HEK293 (cell line): ENCODE results near the gene GALK1.

Experiments
- CTCF ChIA-PET: fragments of 350-600 bp; formaldehyde crosslinking; extraction: SDS; loops from one replicate; lab custom pipeline; 2021; ENCODE audit warnings: antibody characterized with exemption; lab: Yijun Ruan, JAX
- POLR2A ChIA-PET: fragments of 300-600 bp; formaldehyde crosslinking; extraction: SDS; loops from one replicate; lab custom pipeline; 2020; ENCODE audit warnings: antibody characterized with exemption, inconsistent platforms; lab: Yijun Ruan, JAX
- H3K27ac ChIP-seq: fragments of 200-500 bp; sonication (Bioruptor generic); 2 replicates; pipeline ENCODE4 v1.5.1; 2014; ENCODE audit warnings: low read depth, low read length, control low read depth, inconsistent platforms; ENCODE audit errors: extremely low read depth
- H3K36me3 ChIP-seq, 2 experiments: fragments of 200-500 bp in 1 of 2; sonication (Bioruptor generic) in 1 of 2; 1 replicate in 1 of 2; 2 replicates in 1 of 2; pipeline ENCODE4 v1.5.1; 2014 to 2017; ENCODE audit warnings: inconsistent platforms in 2 of 2, low read length in 2 of 2; ENCODE audit not compliant: control insufficient read depth in 2 of 2, insufficient read depth in 1 of 2
- H3K4me1 ChIP-seq: fragments of 200-500 bp; sonication (Bioruptor generic); 2 replicates; pipeline ENCODE4 v1.5.1; 2014; ENCODE audit warnings: mild to moderate bottlenecking, low read length, inconsistent platforms; ENCODE audit not compliant: control insufficient read depth, insufficient read depth
- H3K4me3 ChIP-seq: 2 replicates; pipeline ENCODE4 v1.5.1; 2011; ENCODE audit warnings: low read depth, mild to moderate bottlenecking, control low read depth, low read length, moderate library complexity
- H3K9me3 ChIP-seq: fragments of 200-500 bp; sonication (Bioruptor generic); 2 replicates; pipeline ENCODE4 v1.5.1; 2014; ENCODE audit warnings: low read depth, low read length, inconsistent platforms; ENCODE audit not compliant: control insufficient read depth, insufficient read depth
- BCL6B ChIP-seq: fragments of 450-650 bp; formaldehyde crosslinking; IDR thresholded peaks from 2 replicates; pipeline ENCODE4 v1.5.1; 2017; ENCODE audit warnings: missing biosample characterization, missing genetic modification characterization
- GLIS1 ChIP-seq: fragments of 450-650 bp; formaldehyde crosslinking; IDR thresholded peaks from 2 replicates; pipeline ENCODE4 v1.5.1; 2016; ENCODE audit warnings: missing biosample characterization, missing genetic modification characterization
- GLIS2 ChIP-seq: fragments of 450-650 bp; formaldehyde crosslinking; IDR thresholded peaks from 2 replicates; pipeline ENCODE4 v1.5.1; 2016; ENCODE audit warnings: missing biosample characterization, missing genetic modification characterization
- IKZF3 ChIP-seq: fragments of 450-650 bp; IDR thresholded peaks from 2 replicates; pipeline ENCODE4 v1.5.0; 2018; ENCODE audit warnings: missing biosample characterization, mild to moderate bottlenecking, missing genetic modification characterization, moderate library complexity
- PRDM1 ChIP-seq: fragments of 450-650 bp; formaldehyde crosslinking; IDR thresholded peaks from 2 replicates; pipeline ENCODE4; 2016; ENCODE audit warnings: missing biosample characterization, missing genetic modification characterization
- SETDB1 ChIP-seq: IDR thresholded peaks from one replicate; pipeline ENCODE4 v1.6.1; 2017; ENCODE audit warnings: mild to moderate bottlenecking, low read length, moderate library complexity, mixed read lengths; ENCODE audit not compliant: insufficient read length
- SP3 ChIP-seq: fragments of 450-650 bp; formaldehyde crosslinking; IDR thresholded peaks from 2 replicates; pipeline ENCODE4 v1.5.1; 2016; ENCODE audit warnings: missing biosample characterization, missing genetic modification characterization
- ZBTB17 ChIP-seq: fragments of 450-650 bp; formaldehyde crosslinking; IDR thresholded peaks from 2 replicates; pipeline ENCODE4 v1.5.1; 2016; ENCODE audit warnings: missing biosample characterization, missing genetic modification characterization
- ZBTB26 ChIP-seq: fragments of 450-650 bp; formaldehyde crosslinking; optimal IDR thresholded peaks from 2 replicates; pipeline ENCODE3; 2016; ENCODE audit warnings: missing biosample characterization, mild to moderate bottlenecking, missing genetic modification characterization
- ZBTB7A ChIP-seq: fragments of 450-650 bp; formaldehyde crosslinking; IDR thresholded peaks from 2 replicates; pipeline ENCODE4 v1.5.1; 2016; ENCODE audit warnings: low read depth, missing biosample characterization, missing genetic modification characterization
- ZEB2 ChIP-seq: fragments of 450-650 bp; formaldehyde crosslinking; IDR thresholded peaks from 2 replicates; pipeline ENCODE4 v1.5.1; 2016; ENCODE audit warnings: missing biosample characterization, missing genetic modification characterization
- ZFHX2 ChIP-seq: fragments of 450-650 bp; formaldehyde crosslinking; conservative IDR thresholded peaks from 2 replicates; pipeline ENCODE4 v1.5.1; 2016; ENCODE audit warnings: missing biosample characterization, missing genetic modification characterization
- ZIC2 ChIP-seq: fragments of 450-650 bp; formaldehyde crosslinking; IDR thresholded peaks from 2 replicates; pipeline ENCODE4 v1.5.1; 2016; ENCODE audit warnings: missing biosample characterization, missing genetic modification characterization
- ZNF146 ChIP-seq: fragments of 450-650 bp; formaldehyde crosslinking; IDR thresholded peaks from 2 replicates; pipeline ENCODE4 v1.5.1; 2016; ENCODE audit warnings: missing biosample characterization, missing genetic modification characterization
- ZNF18 ChIP-seq: fragments of 450-650 bp; formaldehyde crosslinking; IDR thresholded peaks from 2 replicates; pipeline ENCODE4 v1.5.1; 2016; ENCODE audit warnings: missing biosample characterization, missing genetic modification characterization
- ZNF2 ChIP-seq: fragments of 450-650 bp; formaldehyde crosslinking; IDR thresholded peaks from 2 replicates; pipeline ENCODE4 v1.5.1; 2016; ENCODE audit warnings: missing biosample characterization, missing genetic modification characterization
- ZNF24 ChIP-seq: fragments of 450-650 bp; formaldehyde crosslinking; IDR thresholded peaks from 2 replicates; pipeline ENCODE4 v1.5.1; 2016; ENCODE audit warnings: missing biosample characterization, missing genetic modification characterization
- ZNF266 ChIP-seq: fragments of 450-650 bp; formaldehyde crosslinking; IDR thresholded peaks from 2 replicates; pipeline ENCODE4 v1.5.1; 2016; ENCODE audit warnings: missing biosample characterization, missing genetic modification characterization, low read depth
- ZNF335 ChIP-seq: fragments of 450-650 bp; formaldehyde crosslinking; conservative IDR thresholded peaks from 2 replicates; pipeline ENCODE4 v1.5.1; 2016; ENCODE audit warnings: missing biosample characterization, missing genetic modification characterization
- ZNF366 ChIP-seq: fragments of 450-650 bp; formaldehyde crosslinking; conservative IDR thresholded peaks from 2 replicates; pipeline ENCODE4 v1.5.1; 2016; ENCODE audit warnings: missing biosample characterization, missing genetic modification characterization
- ZNF521 ChIP-seq: fragments of 450-650 bp; formaldehyde crosslinking; IDR thresholded peaks from 2 replicates; pipeline ENCODE4 v1.5.1; 2017; ENCODE audit warnings: missing biosample characterization, mild to moderate bottlenecking, missing genetic modification characterization
- ZNF610 ChIP-seq: fragments of 450-650 bp; formaldehyde crosslinking; IDR thresholded peaks from 2 replicates; pipeline ENCODE4 v1.5.1; 2016; ENCODE audit warnings: missing biosample characterization, missing genetic modification characterization, borderline replicate concordance
- ZNF624 ChIP-seq: fragments of 450-650 bp; formaldehyde crosslinking; IDR thresholded peaks from 2 replicates; pipeline ENCODE4 v1.5.1; 2017; ENCODE audit warnings: missing biosample characterization, missing genetic modification characterization
- ZNF76 ChIP-seq: fragments of 450-650 bp; formaldehyde crosslinking; IDR thresholded peaks from 2 replicates; pipeline ENCODE4; 2016; ENCODE audit warnings: low read depth, missing biosample characterization, missing genetic modification characterization, borderline replicate concordance
- ZXDB ChIP-seq: fragments of 450-650 bp; formaldehyde crosslinking; IDR thresholded peaks from 2 replicates; pipeline ENCODE4 v1.5.1; 2016; ENCODE audit warnings: missing biosample characterization, missing genetic modification characterization
- TF ChIP-seq, protein P1 (sequence below): sonication (generic); formaldehyde crosslinking; IDR thresholded peaks from 2 replicates; pipeline ENCODE4 v1.8.1; 2022; ENCODE audit warnings: mild to moderate bottlenecking, moderate library complexity, missing genetic modification reagents
- TF ChIP-seq, protein P2 (sequence below): fragments of 450-650 bp; formaldehyde crosslinking; IDR thresholded peaks from 2 replicates; pipeline ENCODE4 v1.5.1; 2016; ENCODE audit warnings: missing biosample characterization, missing genetic modification characterization
- TF ChIP-seq, protein P3 (sequence below): fragments of 450-650 bp; formaldehyde crosslinking; IDR thresholded peaks from 2 replicates; pipeline ENCODE4 v1.5.1; 2016; ENCODE audit warnings: missing biosample characterization, missing genetic modification characterization

Gene GALK1

GRCh38 chr17:75784473-75785015 is 19.6 kb upstream of the GALK1 start, which contains the start of gene UNK:
UNK (plus strand) TSS chr17:75784806; CDS start chr17:75784881, 75 bp downstream.
- Histone ChIP-seq H3K4me3 (peak within 1 kb of the TSS; percentile 79), H3K9me3 (no peaks in the 10 kb centered on the region), H3K27ac (peak within 1 kb of the TSS; percentile 98), H3K36me3 (peaks cover 0 to 5% of the 10 kb centered on the region in 2 experiments; a peak in 2 of 3 replicates), H3K4me1 (peaks cover 12% of the 10 kb centered on the region; the same call in 1 of the 2 replicates)
- ChIA-PET CTCF (interaction anchor here (0.5 to 2.5 kb wide), 10 partner anchors 9 to 431 kb away, joined by 3 to 14 read pairs (median 4); partner anchors contain the start of gene WBP2), POLR2A (interaction anchor here (0.5 to 4.5 kb wide), 16 partner anchors 9 to 576 kb away, joined by 3 to 38 read pairs (median 5); partner anchors contain the start of genes GALK1 and WBP2)
- TF ChIP-seq BCL6B (tag by site-specific recombination) = no peak
- 0 out of 2 replicates have a peak, but pooled peaks have one; percentile 3 for TF ChIP-seq ZFHX2 (tag by site-specific recombination)
- TF ChIP-seq SETDB1 = no peak
- peak; percentile 98 for TF ChIP-seq ZBTB26 (tag by site-specific recombination)
- peak; percentile 100 for TF ChIP-seq GLIS1
- no peak for TF ChIP-seq ZNF146 (tag by site-specific recombination)
- TF ChIP-seq ZNF76 (tag by site-specific recombination) = peak; percentile 98
- TF ChIP-seq ZNF521 (tag by site-specific recombination) = no peak
- peak; percentile 95 for TF ChIP-seq IKZF3 (tag by site-specific recombination)
- peak; percentile 64; the same call in 1 of the 2 replicates for TF ChIP-seq ZNF366 (tag by site-specific recombination)
- 0 out of 2 replicates have a peak, but pooled peaks have one; percentile 42 for TF ChIP-seq ZNF18 (tag by site-specific recombination)
- TF ChIP-seq PRDM1 (tag by site-specific recombination) = peak; percentile 97
- TF ChIP-seq, protein P1, sequence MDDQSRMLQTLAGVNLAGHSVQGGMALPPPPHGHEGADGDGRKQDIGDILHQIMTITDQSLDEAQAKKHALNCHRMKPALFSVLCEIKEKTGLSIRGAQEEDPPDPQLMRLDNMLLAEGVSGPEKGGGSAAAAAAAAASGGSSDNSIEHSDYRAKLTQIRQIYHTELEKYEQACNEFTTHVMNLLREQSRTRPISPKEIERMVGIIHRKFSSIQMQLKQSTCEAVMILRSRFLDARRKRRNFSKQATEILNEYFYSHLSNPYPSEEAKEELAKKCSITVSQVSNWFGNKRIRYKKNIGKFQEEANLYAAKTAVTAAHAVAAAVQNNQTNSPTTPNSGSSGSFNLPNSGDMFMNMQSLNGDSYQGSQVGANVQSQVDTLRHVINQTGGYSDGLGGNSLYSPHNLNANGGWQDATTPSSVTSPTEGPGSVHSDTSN (CRISPR knock-in tag) = peak; percentile 83
- peak; percentile 97 for TF ChIP-seq GLIS2
- no peak for TF ChIP-seq ZNF2 (tag by site-specific recombination)
- TF ChIP-seq ZNF610 (tag by site-specific recombination) = peak; percentile 71; the same call in 1 of the 2 replicates
- TF ChIP-seq ZNF624 (tag by site-specific recombination) = no peak
- 0 out of 2 replicates have a peak, but pooled peaks have one; percentile 95 for TF ChIP-seq ZEB2 (tag by site-specific recombination)
- TF ChIP-seq ZBTB17 = peak; percentile 58
- peak; percentile 16; the same call in 1 of the 2 replicates for TF ChIP-seq ZNF24 (tag by site-specific recombination)
- TF ChIP-seq ZBTB7A (tag by site-specific recombination) = peak; percentile 71; the same call in 1 of the 2 replicates
- TF ChIP-seq SP3 (tag by site-specific recombination) = peak; percentile 89
- no peak for TF ChIP-seq ZNF266 (tag by site-specific recombination)
- TF ChIP-seq ZIC2 = peak; percentile 78
- peak; percentile 97 for TF ChIP-seq ZNF335 (tag by site-specific recombination)
- TF ChIP-seq ZXDB (tag by site-specific recombination) = peak; percentile 59
- TF ChIP-seq, protein P2, sequence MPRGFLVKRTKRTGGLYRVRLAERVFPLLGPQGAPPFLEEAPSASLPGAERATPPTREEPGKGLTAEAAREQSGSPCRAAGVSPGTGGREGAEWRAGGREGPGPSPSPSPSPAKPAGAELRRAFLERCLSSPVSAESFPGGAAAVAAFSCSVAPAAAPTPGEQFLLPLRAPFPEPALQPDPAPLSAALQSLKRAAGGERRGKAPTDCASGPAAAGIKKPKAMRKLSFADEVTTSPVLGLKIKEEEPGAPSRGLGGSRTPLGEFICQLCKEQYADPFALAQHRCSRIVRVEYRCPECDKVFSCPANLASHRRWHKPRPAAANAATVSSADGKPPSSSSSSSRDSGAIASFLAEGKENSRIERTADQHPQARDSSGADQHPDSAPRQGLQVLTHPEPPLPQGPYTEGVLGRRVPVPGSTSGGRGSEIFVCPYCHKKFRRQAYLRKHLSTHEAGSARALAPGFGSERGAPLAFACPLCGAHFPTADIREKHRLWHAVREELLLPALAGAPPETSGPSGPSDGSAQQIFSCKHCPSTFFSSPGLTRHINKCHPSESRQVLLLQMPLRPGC = 0 out of 2 replicates have a peak, but pooled peaks have one; percentile 0
- TF ChIP-seq, protein P3, sequence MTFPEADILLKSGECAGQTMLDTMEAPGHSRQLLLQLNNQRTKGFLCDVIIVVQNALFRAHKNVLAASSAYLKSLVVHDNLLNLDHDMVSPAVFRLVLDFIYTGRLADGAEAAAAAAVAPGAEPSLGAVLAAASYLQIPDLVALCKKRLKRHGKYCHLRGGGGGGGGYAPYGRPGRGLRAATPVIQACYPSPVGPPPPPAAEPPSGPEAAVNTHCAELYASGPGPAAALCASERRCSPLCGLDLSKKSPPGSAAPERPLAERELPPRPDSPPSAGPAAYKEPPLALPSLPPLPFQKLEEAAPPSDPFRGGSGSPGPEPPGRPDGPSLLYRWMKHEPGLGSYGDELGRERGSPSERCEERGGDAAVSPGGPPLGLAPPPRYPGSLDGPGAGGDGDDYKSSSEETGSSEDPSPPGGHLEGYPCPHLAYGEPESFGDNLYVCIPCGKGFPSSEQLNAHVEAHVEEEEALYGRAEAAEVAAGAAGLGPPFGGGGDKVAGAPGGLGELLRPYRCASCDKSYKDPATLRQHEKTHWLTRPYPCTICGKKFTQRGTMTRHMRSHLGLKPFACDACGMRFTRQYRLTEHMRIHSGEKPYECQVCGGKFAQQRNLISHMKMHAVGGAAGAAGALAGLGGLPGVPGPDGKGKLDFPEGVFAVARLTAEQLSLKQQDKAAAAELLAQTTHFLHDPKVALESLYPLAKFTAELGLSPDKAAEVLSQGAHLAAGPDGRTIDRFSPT (tag by site-specific recombination) = no peak
